GM10266 (cell line): ENCODE measurements around the gene MGAT5.
A peak's percentile ranks its signal among the peaks of the same experiment; 100 is the strongest.

Experiments used
- DNase-seq: peaks from one replicate; pipeline ENCODE4 v3.0.0; 2012; ENCODE audit errors: extremely low spot score
- CTCF ChIP-seq: IDR thresholded peaks from 2 replicates; pipeline ENCODE4 v1.5.1; 2012; ENCODE audit warnings: mild to moderate bottlenecking, low read depth; ENCODE audit not compliant: control insufficient read depth, insufficient read depth; ENCODE audit errors: missing control alignments

MGAT5 gene

DNA sequence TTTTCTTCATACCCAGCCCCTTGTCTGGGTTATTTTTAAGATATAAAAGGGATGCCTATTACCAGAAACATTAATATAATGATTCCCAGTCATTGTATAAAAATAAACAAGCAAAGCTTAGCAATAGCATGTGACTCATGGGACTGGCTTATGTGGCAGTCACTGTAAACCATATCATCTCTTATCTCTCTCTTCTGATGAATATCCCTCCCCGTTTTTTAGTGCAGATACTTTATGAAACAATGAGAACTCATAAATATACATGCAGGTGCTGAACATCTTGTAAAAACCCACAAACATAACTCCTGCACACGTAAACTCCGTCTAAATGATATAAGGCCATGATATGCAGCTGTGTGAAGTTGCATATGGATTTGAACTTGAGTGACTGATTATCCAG, 154.9 kb downstream of the MGAT5 start:
- no peak for DNase-seq
- no peak for TF ChIP-seq CTCF

GRCh38 chr2:134410006-134410405, 156.1 kb downstream of the MGAT5 start:
- DNase-seq, result no peak
- no peak for TF ChIP-seq CTCF

DNA sequence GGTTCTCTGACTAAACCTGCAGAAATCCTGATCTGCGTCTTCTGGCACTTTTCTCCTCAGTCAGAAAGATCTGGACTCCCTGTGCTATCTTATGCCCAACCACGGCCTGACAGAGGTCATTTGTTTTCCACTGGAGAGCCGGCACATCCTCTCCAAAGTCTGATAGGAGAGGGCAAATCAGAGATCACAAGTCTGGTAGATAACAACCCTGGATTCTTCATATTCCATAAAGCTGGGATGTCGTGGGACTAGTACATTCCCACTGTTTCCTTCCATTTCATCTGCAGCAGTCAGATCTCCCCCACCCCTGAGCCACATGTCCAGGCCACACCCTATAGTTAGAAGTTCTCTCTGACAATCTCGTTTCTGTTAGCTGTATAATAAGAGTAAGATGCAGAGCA, 157.0 kb downstream of the MGAT5 start:
- TF ChIP-seq CTCF, result no peak
- no peak for DNase-seq

DNA sequence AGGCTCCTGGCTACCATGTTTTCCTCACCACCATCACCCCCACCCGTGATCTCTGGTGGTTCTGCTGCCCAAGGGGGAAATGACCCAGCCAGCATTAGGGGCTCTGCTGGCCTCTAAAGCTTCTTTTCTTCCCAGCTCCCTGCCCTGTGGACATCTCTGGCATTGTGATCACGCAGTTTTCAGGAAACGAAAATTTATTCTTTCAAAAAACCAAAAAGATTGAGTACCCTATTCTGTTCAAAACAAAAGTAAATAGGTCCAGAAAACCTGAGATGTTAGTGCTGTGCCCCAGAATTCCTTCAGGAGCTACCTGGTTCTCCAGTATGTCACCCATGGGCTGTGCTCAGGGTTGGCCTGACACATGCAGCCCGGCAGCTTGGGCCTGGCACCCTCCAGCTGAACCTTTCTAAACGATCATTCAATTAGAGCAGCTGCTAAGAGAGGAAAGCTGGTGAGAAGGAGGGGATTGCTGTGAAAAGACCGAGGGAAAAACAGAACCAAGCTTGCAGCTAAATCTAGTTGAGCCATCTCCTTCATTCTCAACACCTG, 157.5 kb downstream of the MGAT5 start:
- no peak for TF ChIP-seq CTCF
- no peak for DNase-seq

- TF ChIP-seq CTCF, result peak; percentile 87
- peak; percentile 77 for DNase-seq
These were observed 158.2 kb downstream of the MGAT5 start for GRCh38 chr2:134411828-134412638.

- no peak for TF ChIP-seq CTCF
- no peak for DNase-seq
These were observed 158.7 kb downstream of the MGAT5 start for GRCh38 chr2:134412639-134412999.

- no peak for TF ChIP-seq CTCF
These were observed 159.6 kb downstream of the MGAT5 start for GRCh38 chr2:134413430-134413829.

More at GRCh38 chr2:134413430-134413829, 159.6 kb downstream of the MGAT5 start:
- DNase-seq, result no peak
